HepG2 (cell line): ENCODE results near the gene THSD4. TPM values are rescaled to one million over a fixed set of nuclear protein-coding genes. Genes with fewer than 3 reads are reported as not detected.

ENCODE experiments used
- ATAC-seq: fragments of 200-7000 bp; cut with Tn5 transposase; 3 replicates; pipeline ENCODE4 v1.9.1; 2020; ENCODE audit warnings: mild to moderate bottlenecking, moderate library complexity
- BruUV-seq: library from RNA; stranded (reverse); fragments of 400-500 nt; replicated peaks from 2 replicates; lab custom pipeline; 2021; lab: Mats Ljungman, UMichigan
- CTCF ChIA-PET: fragments of 300-600 bp; formaldehyde crosslinking; extraction: SDS; loops from one replicate; lab custom pipeline; 2021; ENCODE audit warnings: low total read pairs, inconsistent platforms, low intra/inter-chr PET ratio; lab: Yijun Ruan, JAX
- POLR2A ChIA-PET: fragments of 350-600 bp; sonication (Branson Sonifier 250); formaldehyde crosslinking; loops from one replicate; lab custom pipeline; 2020; ENCODE audit warnings: antibody characterized with exemption, inconsistent platforms; lab: Yijun Ruan, JAX
- DNase-seq: peaks from one replicate; pipeline ENCODE4 v3.0.0-alpha.2; 2015; ENCODE audit warnings: low spot score
- FAIRE-seq: peaks from 3 replicates; lab custom pipeline; 2011; peaks lifted over from hg19 to GRCh38; lab: Jason Lieb, UNC
- H2AFZ ChIP-seq: one replicate; pipeline ENCODE4 v1.6.1; 2011; ENCODE audit warnings: low read length, inconsistent platforms
- H3K27ac ChIP-seq: fragments of 300-600 bp; 3 replicates; pipeline ENCODE4 v1.8.0; 2011; ENCODE audit warnings: mixed run types, mild to moderate bottlenecking, mixed read lengths, low read length, inconsistent platforms; ENCODE audit not compliant: insufficient read depth; ENCODE audit errors: extremely low read length
- H3K27me3 ChIP-seq, 2 experiments: fragments of 200-600 bp in 1 of 2; 2 replicates in 1 of 2; 3 replicates in 1 of 2; pipeline versions ENCODE4 v1.6.0 to v1.8.0; 2011; ENCODE audit warnings: low read length in 2 of 2, mild to moderate bottlenecking in 2 of 2, moderate library complexity in 2 of 2, inconsistent platforms in 1 of 2; ENCODE audit not compliant: insufficient read depth in 2 of 2, control insufficient read depth in 1 of 2
- H3K36me3 ChIP-seq, 2 experiments: fragments of 200-600 bp in 1 of 2; replicated peaks in 1 of 2; 2 replicates in 1 of 2; 3 replicates in 1 of 2; pipeline versions ENCODE4 v1.5.1 to v1.8.0; 2011; ENCODE audit warnings: low read length in 2 of 2, inconsistent platforms in 1 of 2; ENCODE audit not compliant: insufficient read depth in 2 of 2, control insufficient read depth in 1 of 2
- H3K4me1 ChIP-seq: 2 replicates; pipeline ENCODE4 v1.5.1; 2012; ENCODE audit warnings: low read length, inconsistent platforms; ENCODE audit not compliant: insufficient read depth
- H3K4me2 ChIP-seq: 2 replicates; pipeline ENCODE4 v1.6.0; 2011; ENCODE audit warnings: low read depth, low read length, inconsistent platforms
- H3K4me3 ChIP-seq, 3 experiments: fragments of 200-600 bp in 1 of 3; sonication (generic), shearing (Covaris generic) in 1 of 3; replicated peaks in 1 of 3; 2 replicates each; pipeline ENCODE4 v1.5.1; 2011 to 2016; ENCODE audit warnings: low read length in 3 of 3, inconsistent platforms in 2 of 3, low read depth in 2 of 3, mild to moderate bottlenecking in 2 of 3, control low read depth in 1 of 3, mixed read lengths in 1 of 3; ENCODE audit not compliant: insufficient read depth in 1 of 3
- H3K79me2 ChIP-seq: one replicate; pipeline ENCODE4 v1.6.1; 2011; ENCODE audit warnings: low read length, inconsistent platforms; ENCODE audit not compliant: insufficient read depth
- H3K9ac ChIP-seq: 2 replicates; pipeline ENCODE4 v1.6.0; 2011; ENCODE audit warnings: mild to moderate bottlenecking, low read depth, low read length, inconsistent platforms; ENCODE audit not compliant: insufficient read depth
- H3K9me3 ChIP-seq: 2 replicates; pipeline ENCODE4 v1.5.1; 2012; ENCODE audit warnings: mild to moderate bottlenecking, low read length
- H4K20me1 ChIP-seq: 2 replicates; pipeline ENCODE4 v1.6.0; 2011; ENCODE audit warnings: inconsistent platforms, mild to moderate bottlenecking, low read length, moderate library complexity; ENCODE audit not compliant: insufficient read depth
- CC2D1A ChIP-seq: sonication (generic); formaldehyde crosslinking; IDR thresholded peaks from 2 replicates; pipeline ENCODE4 v1.8.1; 2023; ENCODE audit warnings: mild to moderate bottlenecking, missing genetic modification reagents
- FIP1L1 ChIP-seq: fragments of 200-400 bp; formaldehyde crosslinking; IDR thresholded peaks from 2 replicates; pipeline ENCODE4 v1.6.1; 2018; ENCODE audit warnings: low read depth, mild to moderate bottlenecking, low read length, moderate library complexity, borderline replicate concordance; ENCODE audit not compliant: insufficient read depth
- SOX13 ChIP-seq, 3 experiments: fragments of 450-650 bp in 1 of 3; sonication (generic) in 1 of 3; formaldehyde crosslinking in 1 of 3; IDR thresholded peaks in 2 of 3; conservative IDR thresholded peaks in 1 of 3; 2 replicates each; pipeline versions ENCODE4 v1.5.0 to v1.6.1; 2016 to 2020; ENCODE audit warnings: antibody characterized with exemption in 1 of 3, mild to moderate bottlenecking in 1 of 3, missing compliant biosample characterization in 1 of 3, missing genetic modification reagents in 1 of 3, moderate library complexity in 1 of 3
- TOPORS ChIP-seq: sonication (generic); formaldehyde crosslinking; IDR thresholded peaks from 2 replicates; pipeline ENCODE4 v1.8.0; 2023; ENCODE audit warnings: mild to moderate bottlenecking, missing genetic modification reagents
- ZNF703 ChIP-seq: sonication (generic); formaldehyde crosslinking; IDR thresholded peaks from 2 replicates; pipeline ENCODE4 v1.5.1; 2020; ENCODE audit warnings: missing genetic modification reagents, mild to moderate bottlenecking, moderate library complexity, borderline replicate concordance
- WGBS: methylation state at CpG from one replicate; pipeline ENCODE4 v1.1.6; 2017; ENCODE audit warnings: low lambda C conversion rate; 5-methylcytosine and 5-hydroxymethylcytosine counted together
- in situ Hi-C: cut with HindIII; loops from 2 replicates; pipeline ENCODE4 v1.10.0; 2017; ENCODE audit warnings: low pct_unique_long_range_greater_than_20kb; ENCODE audit not compliant: extremely low pct_ligation_motif_present
- intact Hi-C: fragments of 100-400 bp; cut with micrococcal nuclease; formaldehyde crosslinking; loops from one replicate; pipeline ENCODE4 v1.10.0; 2022; ENCODE audit not compliant: unreplicated experiment
- polyA plus RNA-seq, 8 experiments: library from polyadenylated mRNA; depleted of rRNA in 3 of 8; stranded (reverse) in 7 of 8; unstranded in 1 of 8; fragments of >200 nt; fragmentation: Illumina TruSeq in 4 of 8; extraction: Trizol in 4 of 8; gene quantifications; 2 replicates each; pipeline versions ENCODE4 v1.2.1 to v1.2.3, GENCODE V29; 2011 to 2016; ENCODE audit warnings: low read depth in 4 of 8, missing spikeins in 1 of 8, mixed read lengths in 1 of 8; ENCODE audit not compliant: insufficient read depth in 1 of 8
- total RNA-seq, 5 experiments: library from RNA; depleted of rRNA; stranded (reverse); fragments of >200 nt; fragmentation: Illumina TruSeq; extraction: Trizol; gene quantifications; 2 replicates each; pipeline ENCODE4 v1.2.3, GENCODE V29; 2016; ENCODE audit warnings: low read depth in 1 of 5
- TF ChIP-seq, protein P1 (sequence below): sonication (generic); formaldehyde crosslinking; IDR thresholded peaks from 2 replicates; pipeline ENCODE4 v1.5.1; 2020; ENCODE audit warnings: missing genetic modification reagents, mild to moderate bottlenecking, borderline replicate concordance
- TF ChIP-seq, protein P2 (sequence below): sonication (generic); formaldehyde crosslinking; conservative IDR thresholded peaks from 2 replicates; pipeline ENCODE4 v1.4.0; 2020; ENCODE audit warnings: mild to moderate bottlenecking, missing genetic modification reagents, moderate library complexity
- TF ChIP-seq, protein P3 (sequence below): sonication (generic); formaldehyde crosslinking; IDR thresholded peaks from 2 replicates; pipeline ENCODE4 v1.5.0; 2020; ENCODE audit warnings: missing genetic modification reagents

THSD4 gene
- total and polyA plus RNA-seq, 2 of the 13 experiments (the other 11 are each of a cell fraction or from before 2014, with no cell fraction given): 0.07 to 0.21 TPM

DNA sequence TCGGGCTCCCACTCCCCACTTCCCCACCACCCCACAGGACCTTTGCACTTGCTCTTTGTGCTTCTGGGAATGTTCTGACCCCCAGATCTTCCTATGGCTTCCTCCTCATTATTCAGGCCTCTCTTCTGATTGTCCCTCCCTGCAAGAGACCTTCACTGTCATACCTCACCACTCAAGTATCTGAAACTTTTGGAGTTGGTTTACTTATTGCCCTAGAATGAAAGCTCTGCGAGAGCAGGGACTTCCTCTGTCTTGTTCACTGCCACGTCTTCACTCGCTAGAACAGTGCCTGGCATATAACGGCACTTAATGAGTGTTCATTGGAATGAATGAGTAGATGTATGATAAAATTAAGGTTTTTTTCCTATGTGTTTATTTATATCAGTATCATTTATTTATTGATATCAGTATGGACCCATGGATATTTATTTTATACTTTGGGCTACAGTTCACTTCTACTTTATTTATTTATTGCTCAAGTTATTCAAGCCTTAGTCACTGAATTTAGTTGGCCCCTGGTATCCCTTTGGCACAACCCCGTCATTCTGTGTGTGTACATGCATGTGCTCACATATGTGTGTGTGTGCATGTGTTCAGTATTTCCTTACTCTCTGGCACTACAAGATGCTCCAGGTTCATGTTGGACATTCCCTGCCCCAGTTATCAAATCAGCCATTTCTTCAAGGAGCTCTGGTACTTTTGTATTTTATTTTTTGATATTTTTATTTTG is 197.6 kb downstream of the THSD4 start:
- in situ Hi-C loops (no loop called here), intact Hi-C loops (no loop called here)
- Histone ChIP-seq H4K20me1 (no peaks in the 10 kb centered on the region), H3K4me1 (no peaks in the 10 kb centered on the region), H3K36me3 (no peaks in the 10 kb centered on the region), H2AFZ (no peak overlapping the region), H3K27me3 (no peaks in the 10 kb centered on the region; a peak in 1 of 5 replicates), H3K79me2 (no peaks in the 10 kb centered on the region), H3K9ac (no peak overlapping the region), H3K4me2 (no peak overlapping the region), H3K9me3 (no peaks in the 10 kb centered on the region), H3K27ac (no peak overlapping the region), H3K4me3 (no peak overlapping the region)
- BruUV-seq: no TSS peak
- 53% methylated on average over 6 of the region's 6 CpGs for WGBS
- TF ChIP-seq, protein P1, sequence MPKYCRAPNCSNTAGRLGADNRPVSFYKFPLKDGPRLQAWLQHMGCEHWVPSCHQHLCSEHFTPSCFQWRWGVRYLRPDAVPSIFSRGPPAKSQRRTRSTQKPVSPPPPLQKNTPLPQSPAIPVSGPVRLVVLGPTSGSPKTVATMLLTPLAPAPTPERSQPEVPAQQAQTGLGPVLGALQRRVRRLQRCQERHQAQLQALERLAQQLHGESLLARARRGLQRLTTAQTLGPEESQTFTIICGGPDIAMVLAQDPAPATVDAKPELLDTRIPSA: no peak
- TF ChIP-seq, protein P2, sequence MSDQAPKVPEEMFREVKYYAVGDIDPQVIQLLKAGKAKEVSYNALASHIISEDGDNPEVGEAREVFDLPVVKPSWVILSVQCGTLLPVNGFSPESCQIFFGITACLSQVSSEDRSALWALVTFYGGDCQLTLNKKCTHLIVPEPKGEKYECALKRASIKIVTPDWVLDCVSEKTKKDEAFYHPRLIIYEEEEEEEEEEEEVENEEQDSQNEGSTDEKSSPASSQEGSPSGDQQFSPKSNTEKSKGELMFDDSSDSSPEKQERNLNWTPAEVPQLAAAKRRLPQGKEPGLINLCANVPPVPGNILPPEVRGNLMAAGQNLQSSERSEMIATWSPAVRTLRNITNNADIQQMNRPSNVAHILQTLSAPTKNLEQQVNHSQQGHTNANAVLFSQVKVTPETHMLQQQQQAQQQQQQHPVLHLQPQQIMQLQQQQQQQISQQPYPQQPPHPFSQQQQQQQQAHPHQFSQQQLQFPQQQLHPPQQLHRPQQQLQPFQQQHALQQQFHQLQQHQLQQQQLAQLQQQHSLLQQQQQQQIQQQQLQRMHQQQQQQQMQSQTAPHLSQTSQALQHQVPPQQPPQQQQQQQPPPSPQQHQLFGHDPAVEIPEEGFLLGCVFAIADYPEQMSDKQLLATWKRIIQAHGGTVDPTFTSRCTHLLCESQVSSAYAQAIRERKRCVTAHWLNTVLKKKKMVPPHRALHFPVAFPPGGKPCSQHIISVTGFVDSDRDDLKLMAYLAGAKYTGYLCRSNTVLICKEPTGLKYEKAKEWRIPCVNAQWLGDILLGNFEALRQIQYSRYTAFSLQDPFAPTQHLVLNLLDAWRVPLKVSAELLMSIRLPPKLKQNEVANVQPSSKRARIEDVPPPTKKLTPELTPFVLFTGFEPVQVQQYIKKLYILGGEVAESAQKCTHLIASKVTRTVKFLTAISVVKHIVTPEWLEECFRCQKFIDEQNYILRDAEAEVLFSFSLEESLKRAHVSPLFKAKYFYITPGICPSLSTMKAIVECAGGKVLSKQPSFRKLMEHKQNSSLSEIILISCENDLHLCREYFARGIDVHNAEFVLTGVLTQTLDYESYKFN (CRISPR knock-in tag): no peak
- TF ChIP-seq ZNF703: no peak
- TF ChIP-seq, protein P3, sequence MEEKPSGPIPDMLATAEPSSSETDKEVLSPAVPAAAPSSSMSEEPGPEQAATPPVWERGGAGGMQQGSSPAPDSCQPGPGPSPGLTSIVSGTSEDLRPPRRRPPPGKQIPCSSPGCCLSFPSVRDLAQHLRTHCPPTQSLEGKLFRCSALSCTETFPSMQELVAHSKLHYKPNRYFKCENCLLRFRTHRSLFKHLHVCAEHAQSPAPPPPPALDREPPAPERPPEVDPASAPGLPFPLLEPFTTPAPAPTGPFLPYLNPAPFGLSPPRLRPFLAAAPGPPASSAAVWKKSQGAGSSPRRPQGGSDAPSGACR (CRISPR knock-in tag): no peak
- no peak for TF ChIP-seq CC2D1A (CRISPR knock-in tag)
- no peak for TF ChIP-seq TOPORS (CRISPR knock-in tag)
- TF ChIP-seq SOX13 (IDR thresholded peaks at IDR 0.05): no peak
- no peak for TF ChIP-seq SOX13 (CRISPR knock-in tag; conservative IDR thresholded peaks at IDR 0.05 in 1 of 2, IDR thresholded peaks at IDR 0.05 in 1 of 2)
- TF ChIP-seq FIP1L1: no peak
- DNase-seq (no peak), ATAC-seq (no peak), FAIRE-seq (no peak)
- POLR2A ChIA-PET: no interaction called here
- CTCF ChIA-PET: no interaction called here
